ENCODE measurements around the gene EIF4H.

EIF4H gene

DNA sequence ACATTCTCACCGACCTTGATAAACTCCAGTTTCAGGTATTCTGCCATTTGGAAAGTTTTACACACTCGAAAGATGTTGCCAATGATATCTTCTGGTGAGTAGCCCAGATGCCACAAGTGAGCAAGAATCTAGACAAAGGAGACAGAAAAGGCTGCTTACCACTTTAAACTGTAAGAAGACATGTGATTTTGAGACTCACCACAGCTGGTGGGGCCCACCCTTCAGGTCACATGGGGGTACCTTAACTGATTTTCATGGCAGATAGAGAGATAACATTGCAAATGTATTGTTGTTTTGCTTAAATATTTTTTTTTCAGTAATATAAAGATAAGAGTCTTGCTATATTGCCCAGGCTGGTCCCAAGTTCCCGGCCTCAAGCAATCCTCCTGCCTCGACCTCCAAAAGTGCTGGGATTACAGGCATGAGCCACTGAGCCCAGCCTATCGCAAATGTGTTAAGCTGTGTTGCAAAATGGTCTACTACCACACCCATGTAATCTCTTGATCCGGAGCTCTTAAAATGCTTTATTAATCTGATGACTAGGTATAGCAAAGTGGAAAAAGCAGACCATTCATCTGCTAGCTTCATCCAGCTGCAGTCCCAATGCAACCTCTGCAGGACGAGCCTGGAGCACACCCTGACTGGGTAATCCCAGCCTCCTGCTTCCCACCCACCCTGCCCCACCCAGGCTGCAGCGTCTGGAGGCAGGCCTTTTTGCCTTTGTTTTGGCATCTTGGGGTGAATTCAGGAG lies 61.5 kb downstream of the EIF4H start:
- in situ Hi-C loops (cut with HindIII; ENCODE audit: low pct_ligation_motif_present, low pct_unique_long_range_greater_than_20kb, low sequenced_read_pairs): no loop called here
- no peak for DNase-seq

- in situ Hi-C loops (cut with HindIII; ENCODE audit: low pct_ligation_motif_present, low pct_unique_long_range_greater_than_20kb, low sequenced_read_pairs): no loop called here
- DNase-seq: no peak
These were observed 62.1 kb downstream of the EIF4H start for GRCh38 chr7:74236284-74236683.

DNA sequence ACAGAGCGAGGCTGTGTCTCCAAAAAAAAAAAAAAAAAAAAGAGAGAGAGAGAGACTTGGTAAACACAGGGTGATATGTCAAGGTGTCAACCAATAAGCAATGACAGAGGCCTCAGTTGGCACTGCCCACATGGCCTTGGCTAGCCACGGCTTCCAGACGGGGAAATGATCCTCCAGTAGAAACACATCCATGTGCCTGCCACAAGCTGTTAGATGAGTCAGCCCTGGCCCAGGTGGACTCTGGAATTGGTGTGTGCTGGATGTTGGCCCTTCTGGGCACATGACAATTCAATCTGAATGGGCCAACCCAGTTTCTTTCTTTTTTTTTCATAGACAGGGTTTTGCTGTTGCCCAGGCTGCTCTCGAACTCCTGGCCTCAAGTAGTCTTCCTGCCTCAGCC lies 66.3 kb downstream of the EIF4H start:
- DNase-seq: no peak
- in situ Hi-C loops (cut with HindIII; ENCODE audit: low pct_ligation_motif_present, low pct_unique_long_range_greater_than_20kb, low sequenced_read_pairs): no loop called here

GRCh38 chr7:74242122-74242443 lies 67.9 kb downstream of the EIF4H start:
- in situ Hi-C loops (cut with HindIII; ENCODE audit: low pct_ligation_motif_present, low pct_unique_long_range_greater_than_20kb, low sequenced_read_pairs): no loop called here
- no peak for DNase-seq

DNA sequence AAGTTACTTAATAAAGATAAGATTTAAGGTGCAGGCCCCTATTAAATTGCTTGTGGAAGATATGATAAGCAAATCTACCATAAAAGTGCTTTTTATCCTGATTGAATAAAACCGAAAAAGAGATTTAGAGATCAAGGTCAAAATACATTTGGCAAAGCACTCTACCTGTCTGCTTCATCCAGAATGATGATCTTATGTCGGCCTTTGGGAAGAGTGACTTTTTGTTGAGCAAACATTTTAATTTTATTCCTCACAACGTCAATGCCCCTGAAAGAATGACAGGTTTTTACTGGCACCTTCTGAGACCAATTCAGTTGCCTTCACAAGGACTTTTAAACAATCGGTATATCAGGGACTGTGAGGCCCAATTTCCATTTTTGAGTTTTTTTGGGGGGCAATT lies 72.3 kb downstream of the EIF4H start:
- in situ Hi-C loops (cut with HindIII; ENCODE audit: low pct_ligation_motif_present, low pct_unique_long_range_greater_than_20kb, low sequenced_read_pairs): no loop called here
- DNase-seq: no peak

Measured in ACHN (cell line).